Measurements from ENCODE around the gene ZNF507.
A peak's percentile ranks its signal among the peaks of the same experiment; 100 is the strongest.

The ZNF507 gene

DNA sequence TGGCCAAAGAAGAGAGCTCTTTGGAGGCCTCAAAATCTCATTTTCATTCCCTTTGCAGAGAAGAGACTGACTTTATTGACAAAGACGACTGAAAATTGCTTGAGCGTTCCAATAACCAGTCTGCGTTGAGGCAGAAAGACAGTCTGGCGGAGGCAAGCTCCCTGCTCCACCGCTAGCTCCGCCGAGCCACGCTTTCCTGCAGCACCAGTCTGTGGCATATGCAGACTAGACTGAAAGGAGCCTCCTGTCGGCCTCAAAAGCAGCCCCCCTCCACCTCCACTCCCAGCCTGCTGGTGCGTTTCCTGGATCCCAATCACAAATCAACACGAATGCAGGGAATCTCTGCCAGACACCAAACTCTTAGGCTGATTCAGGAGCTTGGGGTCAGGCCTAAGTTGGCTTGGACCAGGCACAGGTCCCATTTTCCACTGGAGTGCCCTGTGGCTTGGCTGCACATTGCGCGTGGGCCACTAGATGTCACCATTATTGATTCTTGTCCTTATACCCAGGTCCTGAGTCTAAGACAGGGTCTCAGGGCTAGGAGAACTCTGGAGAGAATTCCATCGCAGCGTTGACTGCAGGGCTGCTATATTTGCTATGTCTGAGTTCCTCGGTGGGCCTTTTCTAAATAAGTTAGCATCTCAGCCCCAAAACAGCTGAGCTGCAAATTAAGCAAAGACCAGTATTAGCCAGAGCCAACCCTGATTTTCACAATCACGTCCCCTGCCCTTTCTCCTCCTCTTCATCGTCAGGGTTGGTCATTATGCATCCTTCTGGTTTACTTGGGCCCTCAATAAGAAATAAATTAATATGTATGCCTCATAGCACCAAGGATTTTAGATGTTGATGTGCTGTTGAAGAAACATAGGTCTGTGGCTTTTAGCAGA, 5.2 kb upstream of the ZNF507 start:
- DNase-seq, result peak; percentile 38 to 40

DNA sequence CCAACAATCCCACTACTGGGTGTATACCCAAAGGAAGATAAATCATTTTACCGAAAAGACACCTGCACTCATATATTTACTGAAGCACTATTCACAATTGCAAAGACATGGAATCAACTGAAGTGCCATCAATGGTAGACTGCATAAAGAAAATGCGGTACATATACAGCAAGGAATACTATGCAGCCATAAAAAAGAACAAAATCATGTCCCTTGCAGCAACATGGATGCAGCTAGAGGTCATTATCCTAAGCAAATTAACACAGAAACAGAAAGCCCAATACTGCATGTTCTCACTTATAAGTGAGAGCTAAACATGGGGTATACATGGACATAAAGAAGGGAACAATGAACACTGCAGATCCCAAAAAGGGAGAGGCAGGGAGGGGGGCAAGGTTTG, 2.7 kb upstream of the ZNF507 start:
- DNase-seq, result no peak

DNA sequence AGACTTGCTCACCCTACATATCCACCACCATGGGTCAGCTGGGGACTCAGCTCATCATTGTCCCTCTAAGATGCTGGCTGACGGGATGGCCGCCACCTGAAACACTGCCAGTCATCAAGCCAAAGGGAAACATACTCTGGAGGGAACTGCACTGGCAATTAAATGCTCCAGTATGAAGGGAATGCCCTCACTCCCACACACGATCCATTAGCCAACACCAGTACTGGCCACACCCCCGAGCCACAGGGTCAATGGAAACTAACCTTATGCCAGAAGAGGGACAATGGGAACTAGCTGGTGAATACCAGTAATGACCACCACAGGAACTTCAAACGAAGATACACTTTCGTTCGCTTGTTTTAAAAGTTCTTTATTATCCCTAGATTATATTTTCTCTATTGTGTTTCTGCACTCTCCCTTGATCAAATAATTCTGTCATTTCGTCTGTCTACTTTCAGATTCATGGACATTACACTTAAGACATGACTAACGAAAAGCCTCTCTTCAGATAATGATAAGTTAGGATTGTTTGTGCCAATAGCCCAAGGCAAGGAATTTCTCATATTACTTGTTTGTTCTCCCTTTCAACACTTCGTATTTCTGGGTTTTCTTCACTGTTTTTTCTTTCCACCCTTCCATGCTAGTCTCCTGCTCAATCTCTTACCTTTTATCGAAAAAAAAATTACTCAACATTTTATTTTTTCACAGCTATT, 1.7 kb upstream of the ZNF507 start:
- DNase-seq, result no peak

DNA sequence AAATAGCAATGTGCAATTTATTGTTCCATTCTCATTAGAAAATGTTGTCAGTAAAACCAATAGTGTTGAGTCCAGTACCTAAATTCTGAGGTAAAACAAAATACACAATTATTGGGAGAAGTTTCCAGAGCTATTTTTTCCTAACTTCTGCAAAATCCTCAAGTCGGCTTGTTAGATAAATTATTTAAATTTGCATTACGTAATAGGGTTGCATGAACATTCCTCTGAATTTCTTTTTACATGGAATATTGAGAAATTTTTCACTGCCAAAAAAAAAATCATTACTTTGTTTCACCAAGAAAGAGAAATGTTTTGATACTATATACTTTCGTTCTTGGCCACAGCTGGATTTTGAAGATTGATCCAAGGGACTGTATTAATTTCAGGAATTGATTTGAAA, 1.5 kb downstream of the ZNF507 start:
- no peak for DNase-seq

DNA sequence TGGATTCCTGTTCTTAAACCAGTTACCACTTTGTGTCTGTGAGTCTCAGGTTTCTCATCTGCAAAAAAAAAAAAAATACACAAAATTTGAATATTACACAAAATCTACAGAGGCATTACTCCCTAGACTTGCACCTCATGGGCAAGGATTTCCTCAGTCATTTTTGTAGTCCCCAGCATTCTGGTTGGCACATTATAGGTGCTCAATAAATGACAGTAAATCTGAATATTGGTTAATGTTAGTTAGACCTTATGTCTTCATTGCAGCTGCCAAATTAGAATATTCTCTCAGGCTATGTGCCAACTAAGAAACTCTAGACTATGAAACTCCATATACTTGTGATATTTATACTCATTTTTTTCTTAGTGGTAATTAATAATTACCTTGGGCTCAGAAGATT, 2.2 kb downstream of the ZNF507 start:
- DNase-seq, result no peak

DNA sequence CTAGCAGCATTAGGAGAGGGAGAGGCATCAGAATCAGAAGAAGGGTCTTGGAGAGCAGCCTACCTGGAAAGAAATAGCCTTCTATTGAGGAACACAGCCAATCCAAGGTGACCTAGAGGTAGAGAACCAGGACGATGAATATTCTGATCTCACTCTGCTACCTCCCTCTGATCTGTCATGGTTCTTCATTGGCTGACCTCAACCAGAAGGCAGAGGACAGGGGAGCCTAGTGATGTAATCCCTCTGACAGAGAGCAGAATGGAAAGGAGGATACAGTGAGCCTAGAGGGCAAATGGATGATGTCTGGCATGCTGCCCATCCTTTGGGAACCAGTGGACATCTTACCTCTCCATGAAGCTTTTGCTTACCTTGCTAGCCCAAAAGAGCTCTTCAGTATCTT, 3.6 kb downstream of the ZNF507 start:
- DNase-seq, result no peak

DNA sequence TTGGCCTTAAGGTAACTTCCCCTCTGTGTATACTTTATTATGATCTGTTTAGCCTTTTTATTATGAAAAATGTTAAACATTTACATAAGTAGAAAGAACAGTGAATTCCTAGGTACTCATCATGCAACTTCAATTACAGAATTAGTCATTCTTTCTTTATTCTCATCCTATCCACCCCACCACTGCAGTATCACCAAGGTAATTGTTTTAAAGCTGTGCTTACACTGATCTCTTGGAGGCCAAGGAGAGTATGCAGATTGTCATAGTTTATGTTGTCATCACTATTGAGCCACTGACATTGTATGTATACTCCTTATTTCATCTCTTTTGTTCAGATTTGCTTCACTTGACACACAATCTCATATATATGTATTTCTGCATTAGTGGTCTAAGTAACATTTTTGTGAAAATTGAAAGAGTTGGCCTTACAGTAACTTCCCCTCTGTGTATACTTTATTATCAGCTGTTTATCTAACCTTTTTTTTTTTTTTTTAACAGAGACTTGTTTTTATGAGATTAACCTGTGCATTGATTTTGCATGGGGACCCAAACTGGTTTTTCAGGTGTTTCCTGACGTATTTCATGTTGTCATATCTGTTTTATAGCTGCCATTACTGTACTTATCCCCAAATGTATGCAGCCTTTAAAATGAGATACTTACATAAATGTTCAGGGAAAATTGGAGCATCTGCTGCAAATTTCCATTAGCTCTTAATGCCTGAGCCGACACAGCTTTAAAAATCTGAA, 4.5 kb downstream of the ZNF507 start:
- DNase-seq, result no peak

DNA sequence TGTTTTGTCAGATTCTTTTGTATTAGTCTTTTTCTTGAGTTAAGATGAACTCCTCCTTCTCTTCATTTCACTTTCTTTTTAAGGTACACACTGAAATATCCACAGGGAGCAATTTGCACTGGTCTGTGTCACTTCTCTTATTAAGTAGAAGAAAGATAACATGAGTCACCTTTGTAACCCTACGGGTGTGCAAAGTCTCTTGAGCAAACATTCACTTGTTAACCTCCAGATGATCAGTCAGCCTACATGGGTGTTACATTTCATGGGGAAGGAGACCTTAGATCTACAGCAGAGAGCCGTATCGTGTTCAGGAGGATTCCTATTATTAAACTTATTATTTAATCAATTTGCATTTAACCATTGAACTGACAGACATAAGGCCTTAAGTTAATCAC, 5.1 kb downstream of the ZNF507 start:
- no peak for DNase-seq

DNA sequence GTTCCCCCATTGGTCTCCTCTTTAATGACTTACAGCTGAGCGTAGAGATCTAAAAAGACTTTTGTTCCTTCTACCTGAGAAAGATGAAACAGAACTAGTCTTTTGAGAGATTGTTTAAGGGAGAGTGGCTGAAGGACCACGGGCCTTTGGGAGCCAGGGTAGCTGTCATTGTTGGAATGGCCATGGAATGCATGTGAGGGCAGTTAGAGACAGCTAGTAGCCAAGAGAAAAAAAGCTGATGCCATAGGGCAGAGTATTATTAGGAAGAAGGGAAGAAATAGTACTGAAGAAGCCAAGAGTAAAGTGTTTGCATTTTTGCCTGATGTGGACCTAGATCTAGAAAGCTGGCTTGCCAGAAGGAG, 5.6 kb downstream of the ZNF507 start:
- no peak for DNase-seq

DNA sequence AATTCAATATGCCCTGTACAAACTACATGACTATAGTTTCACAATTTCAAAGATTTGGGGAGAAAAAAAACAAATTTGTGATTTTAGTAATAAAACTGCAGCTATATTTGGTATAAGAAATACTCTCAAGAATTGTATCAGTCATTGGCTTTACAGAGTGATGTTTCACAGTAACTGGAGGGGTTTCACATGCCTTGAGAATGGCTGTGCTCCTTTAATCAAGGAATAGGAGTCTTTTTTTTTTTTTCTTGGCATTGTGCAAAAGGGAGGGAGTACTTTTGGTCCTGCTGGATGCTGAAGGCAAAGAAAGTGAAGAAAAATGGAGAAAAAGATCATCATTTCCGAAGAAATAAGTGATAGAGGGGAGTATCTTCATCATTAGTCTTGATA, 6.8 kb downstream of the ZNF507 start:
- no peak for DNase-seq

DNA sequence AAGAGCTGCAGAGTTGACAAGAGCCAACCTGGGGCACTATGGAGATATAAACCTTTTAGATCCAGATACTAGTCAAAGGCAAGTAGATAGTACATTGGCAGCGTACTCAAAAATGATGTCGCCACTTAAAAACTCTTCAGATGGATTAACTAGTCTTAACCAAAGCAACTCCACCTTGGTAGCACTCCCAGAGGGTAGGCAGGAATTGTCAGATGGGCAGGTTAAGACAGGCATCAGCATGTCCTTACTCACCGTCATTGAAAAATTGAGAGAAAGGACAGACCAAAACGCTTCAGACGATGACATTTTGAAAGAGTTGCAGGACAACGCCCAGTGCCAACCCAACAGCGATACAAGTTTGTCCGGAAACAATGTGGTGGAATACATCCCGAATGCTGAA, 8.9 kb downstream of the ZNF507 start:
- no peak for DNase-seq

DNA sequence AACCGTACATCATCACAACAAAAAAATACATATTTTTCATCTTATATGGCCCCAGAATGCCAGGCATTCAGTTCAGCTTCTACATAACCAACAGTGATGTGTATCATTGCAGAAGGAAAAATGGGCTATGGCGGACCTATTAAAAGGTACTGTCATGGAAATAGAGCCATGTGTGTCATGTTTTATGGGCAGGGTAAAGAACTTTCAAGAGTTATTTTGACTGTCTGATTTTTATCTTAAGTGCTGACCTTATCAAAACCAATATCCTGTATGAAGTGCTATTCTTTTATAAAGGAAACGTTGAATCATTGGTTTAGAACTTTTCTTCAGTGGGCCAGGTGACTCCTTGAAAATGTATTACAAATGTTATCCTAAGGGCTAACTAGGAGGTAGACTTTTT, 9.9 kb downstream of the ZNF507 start:
- no peak for DNase-seq

DNA sequence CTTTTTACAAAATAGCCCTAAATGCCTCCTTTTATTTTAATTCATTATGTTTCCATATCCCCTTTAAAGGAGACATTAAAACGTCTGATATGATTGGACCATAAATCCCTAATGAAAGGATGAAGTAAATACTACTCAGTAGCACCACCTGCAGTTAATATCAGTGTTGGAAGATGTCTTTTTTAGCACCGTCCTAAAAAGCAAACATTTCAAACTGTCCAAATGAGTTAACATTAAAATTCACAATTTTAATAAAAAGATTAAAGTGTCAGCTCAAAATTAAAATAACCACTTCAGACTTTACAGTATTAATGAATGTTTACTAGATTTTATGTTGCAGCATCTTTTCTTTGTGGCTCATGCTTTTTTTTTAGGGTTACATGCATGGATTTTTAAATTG, 12.3 kb downstream of the ZNF507 start:
- DNase-seq, result no peak

DNA sequence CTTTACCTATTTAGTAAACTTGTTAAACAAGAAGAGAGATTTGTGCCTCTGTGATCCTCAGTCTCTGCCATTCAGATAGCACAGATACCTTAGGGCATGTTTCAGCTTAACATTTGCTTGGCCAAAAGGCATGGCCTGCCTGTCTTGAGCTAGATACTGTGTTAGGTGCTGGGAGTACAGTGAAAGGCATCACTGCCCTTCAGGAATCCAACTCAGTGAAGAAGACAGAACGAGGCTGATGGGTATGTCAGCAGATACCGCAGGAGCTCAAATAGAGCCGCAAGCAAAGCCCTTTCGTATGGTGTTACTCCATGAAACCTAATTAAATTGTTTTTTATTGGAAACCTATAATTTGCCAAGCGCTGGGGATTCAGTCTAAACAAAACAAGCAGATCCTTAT, 12.9 kb downstream of the ZNF507 start:
- DNase-seq, result no peak

DNA sequence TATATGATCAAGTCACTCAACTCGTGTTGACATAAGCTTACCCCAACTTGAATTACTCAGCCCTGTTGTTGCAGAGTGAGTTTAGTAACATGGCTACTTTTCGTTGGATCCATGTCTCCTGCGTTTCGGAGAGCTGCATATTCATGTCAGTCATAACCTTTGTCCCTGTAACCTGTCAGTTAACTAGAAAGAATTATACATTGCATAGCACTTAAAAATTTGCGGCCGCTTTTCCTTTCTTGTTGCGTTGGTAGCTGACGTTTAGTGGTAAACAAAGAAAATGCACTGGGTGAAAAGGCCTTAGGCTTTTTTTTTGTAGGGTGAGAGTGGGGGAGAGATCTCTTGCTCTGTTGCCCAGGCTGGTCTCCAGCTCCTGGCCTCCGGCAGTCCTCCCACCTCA, 14.2 kb downstream of the ZNF507 start:
- no peak for DNase-seq

DNA sequence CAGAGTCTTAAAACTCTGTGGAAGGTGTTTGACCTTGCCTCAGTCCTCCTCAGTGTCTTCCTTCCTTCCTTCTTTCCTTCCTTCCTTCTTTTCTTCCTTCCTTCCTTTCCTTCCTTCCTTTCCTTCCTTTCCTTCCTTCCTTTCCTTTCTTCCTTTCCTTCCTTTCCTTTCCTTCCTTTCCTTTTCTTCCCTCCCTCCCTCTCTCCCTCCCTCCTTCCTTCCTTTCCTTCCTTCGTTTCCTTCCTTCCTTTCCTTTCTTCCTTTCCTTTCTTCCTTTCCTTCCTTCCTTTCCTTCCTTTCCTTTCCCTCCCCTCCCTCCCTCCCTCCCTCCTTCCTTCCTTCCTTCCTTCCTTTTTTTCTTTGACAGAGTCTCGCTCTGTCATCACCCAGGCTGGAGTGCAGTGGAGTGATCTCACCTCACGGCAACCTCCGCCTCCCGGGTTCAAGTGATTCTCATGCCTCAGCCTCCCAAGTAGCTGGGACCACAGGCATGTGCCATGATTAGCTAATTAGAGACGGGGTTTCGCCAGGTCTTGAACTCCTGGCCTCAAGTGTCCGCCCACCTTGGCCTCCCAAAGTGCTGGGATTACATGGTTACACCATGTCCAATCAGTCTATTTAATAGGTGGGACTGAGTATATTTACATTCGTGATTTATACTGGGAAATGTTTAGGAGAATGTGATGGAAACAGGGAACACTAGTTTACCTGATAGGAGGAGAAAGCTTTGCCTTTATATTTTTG, 16.3 kb downstream of the ZNF507 start:
- no peak for DNase-seq

DNA sequence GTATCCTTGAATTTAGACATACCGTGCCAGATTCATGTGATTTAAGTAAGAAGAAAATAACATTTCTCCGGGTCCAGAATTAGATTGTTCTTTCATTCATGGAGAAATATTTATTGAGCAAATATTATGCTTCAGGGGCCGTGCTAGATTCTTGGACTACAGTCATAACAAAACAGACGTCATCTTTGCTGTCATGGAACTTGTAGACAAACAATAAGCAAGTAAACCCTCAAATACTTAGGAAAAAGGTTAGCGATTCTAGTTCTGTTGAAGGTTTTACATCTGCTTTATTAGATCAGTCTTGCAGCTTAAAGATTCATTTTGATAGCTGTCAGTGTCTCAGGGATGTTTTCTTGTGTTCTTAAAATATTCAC, 16.9 kb downstream of the ZNF507 start:
- no peak for DNase-seq

DNA sequence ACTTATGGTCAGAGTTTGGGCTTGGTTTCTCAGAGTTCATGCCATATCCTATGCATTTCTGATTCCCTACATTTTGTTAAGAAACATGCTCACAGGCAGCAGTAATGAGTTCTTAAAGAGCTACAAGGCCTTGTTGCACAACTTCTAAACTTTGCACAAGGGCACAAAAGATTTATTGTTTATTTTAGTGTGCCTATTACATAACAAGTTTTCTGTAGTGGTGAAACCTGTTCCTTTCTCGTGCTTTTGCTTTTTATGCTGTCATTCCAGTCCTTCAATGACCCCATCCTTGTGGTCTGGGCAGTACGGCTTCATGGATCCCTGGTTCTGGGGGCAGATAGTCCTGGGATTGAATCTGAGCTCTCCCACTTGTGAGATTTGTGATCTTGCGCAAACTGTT, 17.8 kb downstream of the ZNF507 start:
- no peak for DNase-seq

DNA sequence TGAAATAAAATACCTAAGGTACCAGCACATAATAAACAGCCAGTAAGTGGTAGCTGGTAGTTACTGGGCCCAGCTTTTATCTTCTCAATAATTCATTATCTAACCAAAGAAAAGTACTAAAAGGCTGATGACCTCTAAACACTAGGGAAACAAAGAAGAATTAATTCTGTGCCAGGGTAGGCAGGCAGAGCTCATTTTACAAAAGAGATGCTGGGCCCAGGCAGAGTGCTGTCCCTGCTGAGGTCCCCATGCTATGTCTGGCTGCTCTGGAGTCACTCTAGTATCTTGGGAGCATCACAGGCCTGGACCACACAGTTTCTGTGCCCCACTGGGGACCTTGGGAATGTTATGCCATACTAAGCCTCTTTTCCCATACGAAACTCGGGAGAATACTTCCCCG, 18.2 kb downstream of the ZNF507 start:
- DNase-seq, result no peak

DNA sequence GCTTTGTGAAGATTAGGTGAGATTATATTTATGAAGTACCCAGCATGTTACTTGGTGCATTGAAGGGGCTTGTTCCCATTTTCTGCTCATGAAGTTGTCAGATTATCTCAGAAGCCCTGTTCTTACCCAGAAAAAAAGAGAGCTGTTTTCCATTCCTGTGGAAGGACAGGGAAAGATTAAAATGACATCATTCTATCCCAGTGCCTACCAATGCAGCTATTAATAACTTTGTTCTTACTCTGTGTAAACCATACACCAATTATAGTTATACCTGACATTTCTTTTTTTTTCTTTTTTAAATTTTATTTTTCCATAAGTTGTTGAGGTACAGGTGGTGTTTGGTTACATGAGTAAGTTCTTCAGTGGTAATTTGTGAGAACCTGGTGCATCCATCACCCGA, 18.6 kb downstream of the ZNF507 start:
- no peak for DNase-seq

DNA sequence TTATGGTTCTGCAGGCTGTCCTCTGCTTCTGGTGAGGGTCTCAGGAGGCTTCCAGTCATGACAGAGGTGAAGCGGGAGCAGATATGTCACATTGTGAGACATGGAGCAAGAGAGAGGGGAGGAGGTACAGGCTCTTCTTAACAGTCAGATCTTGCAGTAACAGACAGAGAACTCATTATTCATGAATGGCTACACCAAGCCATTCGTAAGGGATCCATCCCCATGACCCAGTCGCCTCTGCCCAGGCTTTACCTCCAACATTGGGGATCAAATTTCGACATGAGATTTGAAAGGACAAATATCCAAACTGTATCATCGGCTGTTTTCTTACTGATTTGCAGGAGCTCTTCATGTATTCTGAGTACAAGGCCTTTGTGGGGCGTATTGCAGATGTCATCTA, 21.7 kb downstream of the ZNF507 start:
- DNase-seq, result no peak

DNA sequence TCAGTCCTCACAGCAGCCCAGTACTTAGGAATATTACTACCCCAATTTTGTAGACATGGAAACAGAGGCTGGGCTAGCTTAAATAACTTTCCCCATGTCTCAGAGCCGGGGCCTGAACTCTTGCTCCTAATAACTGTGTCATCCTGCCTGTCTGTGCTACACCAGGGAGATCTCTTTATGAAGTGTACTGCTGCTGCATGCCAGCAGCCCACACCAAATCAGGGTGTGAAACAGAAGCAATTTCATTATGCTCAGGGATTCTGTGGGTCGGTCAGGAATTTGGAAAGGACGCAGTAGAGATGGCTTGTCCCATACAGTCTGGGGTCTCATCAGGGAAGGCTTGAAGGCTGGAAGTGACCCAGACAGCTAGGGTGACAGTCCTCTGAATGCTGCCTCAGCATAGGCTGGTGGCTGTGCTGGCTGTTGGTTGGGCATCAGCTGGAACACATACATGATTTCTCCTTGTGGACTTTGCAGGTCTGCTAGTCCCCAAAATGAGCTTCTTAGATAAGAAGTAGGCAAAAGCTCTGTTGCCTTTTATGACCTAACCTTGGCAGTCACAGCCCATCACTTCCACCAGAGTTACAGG, 22.6 kb downstream of the ZNF507 start:
- no peak for DNase-seq

DNA sequence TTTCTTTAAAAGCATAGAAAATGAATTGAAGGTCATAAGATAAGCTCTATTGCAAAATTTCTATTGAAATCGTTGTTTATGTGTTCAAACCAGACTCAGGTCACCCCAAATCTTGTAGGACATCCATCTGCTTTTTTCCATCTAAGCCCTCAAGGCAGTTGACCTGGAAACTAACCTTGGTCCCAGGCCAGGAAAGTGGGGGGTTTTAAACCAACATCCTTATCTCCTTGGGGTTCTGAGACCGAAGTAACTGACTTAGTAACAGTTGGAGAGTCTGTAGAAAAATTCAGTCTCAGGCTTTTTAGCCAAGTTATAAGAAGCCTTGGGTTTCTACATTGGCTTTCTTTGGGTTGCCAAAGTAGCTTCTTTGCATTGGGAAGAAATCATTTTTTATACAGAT, 23.4 kb downstream of the ZNF507 start:
- no peak for DNase-seq
